Activated CD4-positive, alpha-beta T cell treated with anti-CD3 and anti-CD28 coated beads, Interleukin-2, Interleukin-4, amounts not matched to agents 100 ng/mL and 50 ng/mL, durations not matched to agents 16 hours and 8 hours (primary cell): Measurements from ENCODE around the gene KDM4C.

Source experiments
- DNase-seq: peaks from one replicate; pipeline ENCODE4 v3.0.0-alpha.2; 2020; ENCODE audit warnings: low spot score

KDM4C gene

DNA sequence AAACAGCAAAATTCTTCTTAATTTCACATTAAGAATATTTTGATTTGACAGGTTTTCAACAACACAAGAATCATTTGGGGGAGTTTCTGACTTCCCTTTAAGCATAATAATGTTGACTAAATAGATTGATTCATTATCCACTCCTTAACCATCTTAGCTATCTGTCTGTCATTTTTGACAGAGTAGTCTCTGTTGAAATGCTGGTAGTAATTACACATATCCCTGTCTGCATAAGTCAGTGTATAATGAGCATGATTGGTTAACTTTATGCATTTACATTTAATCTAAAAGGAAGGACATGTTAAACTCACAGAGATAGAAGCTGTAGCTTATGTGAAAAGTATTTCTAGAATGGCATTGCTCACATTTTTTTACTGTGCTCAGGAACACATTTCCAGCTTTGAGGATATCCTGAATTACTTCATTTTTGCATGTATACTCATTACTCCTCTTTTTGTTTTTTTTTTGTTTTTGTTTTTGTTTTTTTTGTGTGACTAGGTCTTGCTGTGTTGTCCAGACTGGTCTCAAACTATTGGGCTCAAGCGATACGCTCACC lies 385.9 kb downstream of the KDM4C start:
- DNase-seq, result no peak

DNA sequence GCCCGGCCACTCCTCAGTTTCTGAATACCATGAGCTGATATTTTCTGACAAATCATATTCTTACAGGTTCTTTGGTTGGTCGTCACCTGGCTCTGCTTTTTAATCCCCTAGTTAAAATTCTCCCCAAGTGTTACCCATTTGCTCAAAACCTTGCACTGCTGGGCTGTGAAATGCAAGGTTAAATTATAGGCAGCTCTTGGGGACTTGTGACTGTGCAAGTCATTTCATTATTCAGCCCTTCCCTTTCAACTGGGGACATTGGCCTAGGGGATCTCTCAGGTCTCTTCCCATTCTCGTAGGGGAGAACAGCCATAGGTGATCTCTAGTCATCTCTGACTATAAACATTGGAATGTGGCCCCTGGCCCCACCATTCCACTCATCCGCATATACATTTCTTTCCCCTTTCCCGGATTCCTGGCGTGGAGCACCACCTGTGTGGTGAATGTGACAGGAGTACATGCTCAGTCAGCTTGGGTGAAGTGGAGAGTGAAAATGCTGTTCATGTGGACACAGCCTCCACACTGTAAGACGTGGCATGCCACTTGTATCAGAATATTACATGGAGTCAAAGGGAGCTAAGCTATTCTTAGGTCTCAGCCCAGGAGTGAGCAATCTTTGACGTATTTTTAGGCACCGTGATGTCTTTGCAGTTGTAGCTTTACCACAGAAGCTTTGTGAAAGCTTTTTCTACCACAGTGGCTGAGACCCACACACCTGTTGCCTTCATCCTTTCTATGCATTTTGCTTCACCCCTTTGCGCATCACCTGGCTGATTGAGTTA lies 386.7 kb downstream of the KDM4C start:
- DNase-seq, result no peak

DNA sequence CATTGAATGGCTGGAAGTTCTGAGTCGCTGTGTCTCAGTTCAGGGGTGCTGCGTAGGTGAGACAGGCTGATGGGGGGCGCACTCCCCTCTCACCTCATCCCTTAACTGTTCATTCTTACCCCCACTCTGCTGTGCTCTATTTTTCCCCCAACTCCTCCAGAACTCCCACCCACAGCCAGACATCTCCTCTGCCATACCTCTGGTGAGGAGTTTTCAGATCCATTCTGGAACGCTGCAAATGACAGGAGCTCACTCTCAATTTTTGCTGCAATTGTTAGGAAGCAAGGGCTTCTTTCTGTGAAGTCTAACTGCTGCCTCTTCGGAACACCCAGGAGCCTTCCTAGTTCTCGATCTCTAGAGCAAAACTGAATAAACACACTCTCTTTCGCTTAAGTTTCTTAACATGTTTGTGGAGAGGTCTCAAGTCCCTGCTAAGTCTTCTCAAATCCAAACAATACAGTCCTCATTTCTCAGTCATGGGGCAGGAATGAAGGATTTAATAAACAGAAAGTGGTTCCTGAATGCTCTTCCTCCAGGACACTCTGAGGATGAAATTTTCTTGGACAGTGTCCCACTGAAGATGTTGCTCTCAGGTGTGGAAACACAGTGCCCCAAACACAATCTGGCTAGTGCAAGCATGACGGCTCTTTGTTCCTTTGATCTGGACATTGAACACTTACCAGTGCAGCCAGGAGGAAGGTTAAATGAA lies 387.7 kb downstream of the KDM4C start:
- no peak for DNase-seq

DNA sequence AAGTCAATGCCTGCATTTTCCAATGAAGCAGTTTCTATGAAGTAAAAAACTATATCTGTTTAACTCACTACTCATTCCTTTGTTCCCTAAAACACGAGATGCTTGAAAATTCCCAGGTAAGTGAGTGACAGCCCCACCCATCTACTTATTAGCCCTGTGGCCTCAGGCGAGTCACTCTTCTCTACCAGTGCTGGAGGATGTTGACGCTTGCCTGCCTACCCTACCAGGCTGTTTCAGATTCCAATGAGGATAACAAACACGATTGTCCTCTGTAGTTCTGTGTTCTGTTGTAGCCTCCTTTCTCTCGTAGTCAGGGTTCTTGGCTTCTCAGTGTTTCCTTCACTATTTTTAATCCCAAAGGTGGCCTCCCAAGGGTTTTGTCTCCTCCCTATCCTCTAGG lies 388.8 kb downstream of the KDM4C start:
- DNase-seq, result no peak

DNA sequence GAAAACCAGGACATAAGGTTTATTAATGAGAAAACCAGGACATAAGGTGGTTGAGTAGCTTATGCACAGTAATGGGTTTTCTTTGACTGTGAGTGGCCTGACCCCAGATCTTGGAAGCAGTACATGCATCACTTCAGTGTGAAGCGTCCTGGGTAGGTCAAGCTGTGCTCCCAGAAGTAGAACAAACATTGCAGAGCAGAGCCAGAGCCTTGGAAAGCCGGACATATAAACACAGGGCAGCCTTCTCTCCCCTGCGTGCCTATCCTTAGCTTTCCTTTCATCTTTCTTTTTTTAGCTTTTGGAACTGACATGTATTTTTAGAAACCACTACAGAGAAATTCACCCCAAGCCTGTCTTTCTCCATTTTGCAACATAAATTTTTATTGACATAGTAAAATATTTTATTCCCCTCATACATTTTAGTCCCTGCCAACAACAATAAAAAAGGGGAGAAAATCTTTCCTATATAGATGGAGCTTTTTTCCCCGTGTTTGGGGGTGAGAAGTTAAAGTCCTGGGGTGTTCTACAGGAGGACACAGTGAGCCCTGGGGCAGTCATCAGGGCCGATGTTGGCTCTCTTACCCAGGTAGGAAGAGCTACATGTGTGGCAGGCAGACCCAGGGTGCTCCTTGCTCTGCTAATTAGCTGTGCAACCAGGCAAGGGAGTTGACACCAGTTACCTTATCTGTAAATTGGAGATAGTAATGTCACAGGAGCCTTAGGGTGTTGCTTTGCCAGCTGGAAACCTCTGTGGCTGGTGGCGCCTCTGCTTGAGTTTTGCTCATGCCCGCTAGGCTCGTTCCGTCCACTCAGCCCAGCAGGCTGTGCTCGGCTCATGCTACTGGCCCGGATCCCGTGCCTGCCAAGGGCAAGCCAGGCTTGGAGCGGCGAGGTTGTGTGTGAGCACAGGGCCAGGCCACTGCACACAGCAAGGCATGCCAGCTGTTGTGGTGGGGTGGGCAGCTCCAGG lies 389.6 kb downstream of the KDM4C start:
- DNase-seq, result no peak

DNA sequence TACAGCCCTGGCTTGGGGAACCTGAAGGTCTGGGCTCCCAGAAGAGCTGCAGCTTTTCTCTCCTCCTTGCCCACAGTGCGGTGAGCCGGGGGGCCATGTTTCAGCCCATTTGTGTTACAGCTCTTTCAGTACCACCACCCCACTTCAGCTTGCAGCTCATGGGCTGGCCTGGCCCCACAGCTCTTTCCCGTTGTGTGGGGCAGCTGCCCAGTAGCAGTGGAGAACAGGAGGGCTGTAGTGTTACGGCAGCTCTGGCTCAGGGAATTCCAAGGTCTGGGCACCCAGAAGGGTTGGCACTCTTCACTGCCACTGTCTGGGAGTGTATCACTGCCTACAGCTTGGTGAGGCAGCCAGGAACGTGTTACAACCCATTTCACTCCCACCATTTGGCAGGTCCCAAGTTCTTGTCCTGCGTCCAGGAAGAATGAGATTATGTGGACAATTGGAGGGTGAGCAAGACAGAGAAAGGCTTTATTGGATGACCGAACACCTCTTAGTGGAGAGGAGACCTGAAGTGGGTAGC lies 390.5 kb downstream of the KDM4C start:
- DNase-seq, result no peak

DNA sequence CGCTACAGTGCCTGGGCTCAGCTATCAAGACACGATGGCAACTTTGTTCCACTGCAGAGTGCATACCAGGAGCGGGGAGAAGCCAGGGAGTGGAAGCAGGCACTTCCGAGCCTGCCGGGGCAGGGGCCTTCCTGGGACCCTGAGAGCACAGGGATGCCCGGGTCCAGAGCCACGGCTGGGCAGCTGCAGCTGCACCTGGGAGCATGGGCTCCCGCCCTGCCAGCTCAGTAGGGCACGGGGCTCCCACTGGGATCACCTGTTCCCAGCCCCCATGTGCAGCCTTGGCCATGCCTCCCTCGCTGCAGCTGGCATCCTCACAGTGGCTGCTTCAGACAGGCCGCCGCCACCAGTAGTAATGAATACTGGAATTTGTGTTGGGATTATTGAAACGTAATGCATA lies 391.5 kb downstream of the KDM4C start:
- DNase-seq, result no peak

DNA sequence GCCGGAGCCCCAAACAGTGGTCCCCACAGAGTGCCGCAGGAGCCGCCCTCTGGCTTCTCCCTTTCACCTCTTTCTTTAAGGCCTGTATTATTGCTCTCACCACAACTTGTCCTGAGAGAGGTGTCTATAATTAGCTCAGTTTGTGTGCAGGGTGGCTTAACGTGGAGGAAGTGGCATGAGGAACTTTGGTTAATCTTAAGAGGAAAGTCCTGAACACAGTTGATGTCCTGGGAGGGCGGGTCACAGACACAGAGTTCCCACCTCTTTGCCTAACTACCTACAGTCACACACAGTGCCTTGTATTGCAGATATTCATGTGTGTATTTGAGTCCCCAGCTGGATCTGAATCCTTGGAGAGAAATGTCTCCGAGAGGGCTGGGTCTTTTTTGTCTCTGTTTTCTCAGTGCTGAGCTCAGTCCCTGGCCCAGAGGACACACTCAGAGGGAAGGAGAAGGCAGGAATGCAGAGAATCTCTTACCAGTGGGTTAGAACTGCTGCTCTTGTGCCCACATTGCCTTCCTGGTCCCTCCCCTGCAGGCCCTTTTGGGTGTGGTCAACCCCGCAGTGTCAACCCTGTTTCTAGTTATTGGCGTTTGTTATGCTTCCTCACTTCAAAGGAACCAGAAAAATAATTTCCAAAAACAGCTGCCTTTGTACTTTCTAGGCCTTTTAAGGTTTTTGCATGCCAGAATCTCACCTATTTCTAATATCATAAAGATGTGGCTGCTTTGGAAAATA lies 392.5 kb downstream of the KDM4C start:
- no peak for DNase-seq

DNA sequence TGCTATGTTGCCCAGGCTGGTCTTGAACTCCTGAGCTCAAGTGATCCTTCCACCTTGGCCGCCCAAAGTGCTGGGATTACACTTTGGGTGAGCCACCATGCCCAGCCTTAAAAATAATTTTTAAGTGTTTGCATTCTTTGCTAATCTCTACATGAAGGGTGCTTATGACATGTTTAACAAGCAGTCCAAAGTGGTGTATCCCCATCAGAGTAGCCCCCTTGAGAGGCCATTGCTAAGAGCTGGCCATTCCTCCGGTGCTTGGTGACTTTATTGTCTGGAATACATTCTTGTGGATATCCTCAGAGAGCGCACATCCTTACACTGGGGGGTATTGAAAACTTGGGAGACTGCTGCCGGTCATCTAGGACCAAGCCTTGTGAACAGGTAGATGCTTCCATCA lies 395.4 kb downstream of the KDM4C start:
- DNase-seq, result no peak

DNA sequence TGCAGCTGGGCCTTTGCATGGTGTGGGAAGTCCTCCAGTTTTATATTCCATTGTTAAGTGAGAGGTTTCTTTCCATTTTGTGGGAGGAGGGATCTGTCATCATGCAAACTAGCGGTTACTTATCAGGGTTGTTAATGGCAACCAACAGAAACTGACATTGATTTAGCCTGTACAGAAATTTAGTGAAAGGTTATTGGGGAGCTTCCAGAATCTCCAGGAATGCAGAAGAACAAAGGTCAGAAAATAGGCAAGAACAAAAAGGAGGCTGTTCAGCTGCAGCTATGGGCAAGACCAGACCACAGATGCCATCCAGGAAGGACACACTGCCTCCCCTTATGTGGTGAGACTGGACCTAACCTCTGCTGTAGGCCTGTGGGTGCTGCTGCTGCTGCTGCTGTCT lies 395.8 kb downstream of the KDM4C start:
- no peak for DNase-seq

DNA sequence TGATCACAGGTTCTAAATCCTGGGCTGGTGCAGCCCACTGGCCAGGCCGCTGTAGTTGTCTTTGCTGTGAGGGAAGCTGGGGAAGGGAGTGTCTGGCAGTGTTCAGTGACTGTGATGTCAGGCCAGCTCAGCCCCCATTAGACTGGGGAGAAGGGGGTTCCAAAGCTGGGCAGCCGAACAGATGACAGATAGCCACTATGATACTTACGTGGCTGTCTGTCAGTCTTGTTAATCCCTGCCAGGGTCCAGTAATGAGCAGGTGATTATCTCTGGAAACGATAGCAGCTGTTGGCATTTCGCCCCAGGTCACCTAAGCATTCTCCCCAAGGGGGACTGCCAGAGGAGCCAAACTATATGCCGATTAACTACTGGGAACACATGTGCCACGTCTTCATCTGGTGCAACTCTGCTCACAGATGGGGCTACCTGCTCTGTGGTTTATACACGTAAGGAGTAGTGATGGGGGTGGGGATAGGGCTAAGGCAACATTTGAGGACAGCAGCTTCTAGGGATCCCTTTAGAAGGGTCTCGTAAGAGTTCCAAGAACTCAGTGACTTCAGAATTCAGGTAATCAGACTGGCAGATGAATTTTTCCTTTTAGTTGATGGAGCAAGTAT lies 396.3 kb downstream of the KDM4C start:
- DNase-seq, result no peak

DNA sequence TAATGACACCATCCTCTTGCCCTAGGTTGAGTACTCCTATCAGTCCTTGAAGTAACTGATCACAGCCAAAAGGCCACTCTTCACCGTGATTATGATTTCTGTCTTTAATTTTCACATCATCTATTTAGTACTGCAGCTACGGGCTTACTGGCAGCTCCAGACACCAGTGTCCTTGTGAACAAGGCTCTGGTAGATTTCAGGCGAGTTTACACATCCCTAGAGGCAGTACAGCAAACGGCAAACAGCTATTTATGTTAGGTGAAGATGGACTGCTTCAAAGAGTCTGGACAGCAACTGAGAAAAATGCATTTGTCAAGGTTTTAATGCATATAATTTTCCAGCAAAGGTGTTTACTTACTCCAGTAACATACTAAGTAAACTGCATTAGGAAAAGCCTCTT lies 396.9 kb downstream of the KDM4C start:
- no peak for DNase-seq

DNA sequence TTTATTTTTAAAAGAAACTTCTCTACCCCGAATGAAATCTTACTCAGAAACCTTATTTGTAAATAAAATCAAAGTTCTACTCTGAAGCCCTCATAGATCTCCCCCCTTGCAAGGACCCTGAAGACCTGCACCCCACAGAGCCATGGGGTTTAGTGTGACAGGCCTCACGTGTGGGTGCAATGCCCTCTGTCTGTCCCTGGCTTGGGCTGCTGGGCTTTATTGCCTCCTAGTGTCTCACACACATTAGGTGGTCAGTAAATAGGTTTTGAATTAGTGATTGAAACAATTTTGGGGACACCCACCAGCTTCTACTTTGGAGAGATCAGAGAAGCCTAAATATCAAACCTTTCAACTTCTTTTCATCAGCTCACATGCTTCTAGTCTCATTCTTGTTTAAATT lies 403.7 kb downstream of the KDM4C start:
- no peak for DNase-seq

DNA sequence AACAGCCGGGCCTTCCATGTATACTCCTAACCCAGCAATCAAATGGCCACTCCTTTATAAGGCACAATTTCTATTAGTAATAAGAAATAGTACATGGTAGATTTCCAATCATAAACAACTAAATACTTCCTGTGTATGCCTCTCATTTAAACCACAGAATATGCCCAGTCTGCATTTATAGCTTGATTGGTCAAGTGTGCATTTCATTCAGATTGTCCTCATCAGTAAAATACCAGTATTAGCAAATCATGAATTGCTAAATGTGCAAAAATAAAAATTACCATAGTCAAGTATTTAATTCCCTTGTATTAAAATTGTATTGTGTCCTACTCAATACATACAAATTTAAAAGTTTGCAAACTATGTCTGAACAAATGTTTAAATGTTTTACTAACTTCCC lies 406.2 kb downstream of the KDM4C start:
- DNase-seq, result no peak

DNA sequence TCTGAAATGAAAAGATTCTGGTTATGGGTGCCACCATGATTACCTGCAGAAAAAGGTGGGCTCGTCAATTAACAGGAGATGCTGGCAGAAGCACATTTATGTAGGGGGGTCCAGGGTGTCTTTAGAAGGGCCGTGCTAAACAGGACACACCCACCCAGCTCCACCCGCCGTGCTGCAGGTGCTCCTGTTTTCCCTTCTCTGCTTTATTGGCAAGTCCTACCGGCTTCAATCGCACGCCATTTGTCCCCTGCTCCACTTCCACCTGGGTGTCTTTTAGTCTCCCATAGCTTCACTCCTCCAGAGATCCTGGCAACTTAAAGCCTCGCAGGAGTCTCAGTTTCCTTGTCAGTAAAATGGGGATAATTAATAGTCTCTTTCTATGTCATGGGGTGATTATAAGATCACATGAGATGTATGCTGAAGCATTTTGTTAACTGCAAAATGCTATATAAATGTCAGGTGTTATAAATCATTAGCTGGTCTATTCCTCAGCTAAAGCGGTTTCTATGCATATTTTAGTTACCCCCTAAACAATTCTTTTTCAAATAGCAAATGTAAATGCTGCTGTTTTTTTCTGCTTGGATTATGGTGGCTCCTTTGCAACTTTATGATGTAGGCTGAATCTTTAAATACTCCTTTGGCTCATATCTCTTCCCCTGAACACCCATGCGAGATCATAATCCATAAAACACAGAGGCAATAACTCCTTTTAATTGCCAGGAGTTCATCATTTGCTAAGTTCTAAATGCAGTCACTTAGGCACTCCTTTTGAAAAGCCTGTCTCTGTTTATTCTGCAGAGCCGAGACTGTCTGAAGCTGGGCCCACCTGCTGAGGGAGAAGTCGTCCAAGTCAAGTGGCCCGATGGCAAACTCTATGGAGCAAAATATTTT lies 406.9 kb downstream of the KDM4C start:
- no peak for DNase-seq

DNA sequence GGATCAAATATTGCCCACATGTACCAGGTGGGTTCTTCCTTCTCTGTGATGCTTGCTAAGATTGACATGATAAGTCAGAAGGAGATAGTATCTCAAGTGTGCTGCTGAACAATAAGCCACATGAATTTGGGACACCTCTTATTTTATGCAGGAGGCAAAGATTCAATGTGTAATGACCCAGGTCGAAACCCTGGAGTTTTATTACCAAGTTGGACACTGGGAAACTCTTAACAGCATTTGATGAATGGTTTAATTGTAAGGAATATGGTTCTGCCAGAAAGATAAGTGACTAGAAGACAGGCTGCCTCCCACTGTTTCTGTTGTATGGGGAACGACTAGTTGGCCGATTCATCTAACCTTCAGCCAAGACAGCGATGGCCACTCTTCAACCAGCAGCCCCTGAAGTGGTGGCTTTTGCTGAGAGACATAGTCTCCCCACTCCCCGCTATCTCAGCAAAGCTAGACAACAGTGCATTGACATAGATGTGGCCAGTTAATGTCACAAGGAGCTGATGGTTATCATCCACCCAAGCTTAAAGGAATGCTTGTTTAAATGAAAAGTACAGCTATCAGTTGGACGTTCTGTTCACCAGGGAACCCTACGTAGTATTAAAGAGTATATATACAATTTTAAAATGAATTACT lies 407.7 kb downstream of the KDM4C start:
- no peak for DNase-seq

DNA sequence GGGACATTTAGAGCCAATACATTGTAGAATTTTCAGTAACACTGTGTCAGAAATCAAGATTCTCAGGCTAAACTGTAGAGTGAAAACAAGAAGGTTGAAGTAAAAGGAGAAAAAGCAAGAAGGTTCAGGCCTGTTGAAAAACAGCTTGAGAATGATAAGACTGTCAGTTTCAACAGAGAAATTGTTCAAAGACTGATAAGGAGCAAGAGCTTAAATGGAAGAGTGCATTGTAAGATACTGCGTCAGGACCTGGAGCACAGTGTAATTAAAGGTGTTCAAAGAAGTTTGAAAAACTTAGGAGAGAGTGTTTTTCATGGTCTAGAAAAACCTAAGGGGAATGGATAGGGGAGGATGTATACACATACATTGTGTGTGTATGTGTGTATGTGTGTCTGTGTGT lies 408.3 kb downstream of the KDM4C start:
- DNase-seq, result no peak

DNA sequence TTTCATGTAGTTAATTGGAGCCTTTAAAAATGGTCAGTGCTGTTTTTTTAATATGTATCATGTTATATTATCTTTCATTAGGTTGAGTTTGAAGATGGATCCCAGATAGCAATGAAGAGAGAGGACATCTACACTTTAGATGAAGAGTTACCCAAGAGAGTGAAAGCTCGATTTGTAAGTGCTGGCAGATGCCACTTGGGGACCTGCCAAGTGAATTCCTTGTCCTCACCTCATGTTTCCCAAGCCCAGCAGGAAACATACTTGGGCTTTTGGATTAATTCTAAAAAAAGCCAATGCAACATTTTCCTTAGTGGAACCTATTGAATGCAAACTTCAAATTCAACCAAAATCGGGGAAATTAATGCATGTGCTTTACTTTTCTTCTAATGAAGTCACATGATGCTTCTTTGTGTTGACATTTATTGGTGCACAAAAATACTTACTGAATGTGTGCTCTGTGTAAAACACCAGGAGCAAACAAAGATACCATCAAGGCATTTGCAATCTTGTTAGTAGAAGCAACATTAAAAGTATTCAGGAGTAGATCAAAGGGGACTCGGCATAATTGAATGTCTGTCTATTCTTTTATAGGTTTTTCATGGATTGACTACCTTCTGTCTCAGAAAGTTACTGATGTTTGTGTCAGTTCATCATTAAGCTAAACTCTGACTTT lies 412.1 kb downstream of the KDM4C start:
- DNase-seq, result no peak
